ENCODE data around the gene AP1S1. TPM values are rescaled to one million over a fixed set of nuclear protein-coding genes. Genes with fewer than 3 reads are reported as not detected.

Gene AP1S1
- total RNA-seq, 1 donor = 101 TPM

DNA sequence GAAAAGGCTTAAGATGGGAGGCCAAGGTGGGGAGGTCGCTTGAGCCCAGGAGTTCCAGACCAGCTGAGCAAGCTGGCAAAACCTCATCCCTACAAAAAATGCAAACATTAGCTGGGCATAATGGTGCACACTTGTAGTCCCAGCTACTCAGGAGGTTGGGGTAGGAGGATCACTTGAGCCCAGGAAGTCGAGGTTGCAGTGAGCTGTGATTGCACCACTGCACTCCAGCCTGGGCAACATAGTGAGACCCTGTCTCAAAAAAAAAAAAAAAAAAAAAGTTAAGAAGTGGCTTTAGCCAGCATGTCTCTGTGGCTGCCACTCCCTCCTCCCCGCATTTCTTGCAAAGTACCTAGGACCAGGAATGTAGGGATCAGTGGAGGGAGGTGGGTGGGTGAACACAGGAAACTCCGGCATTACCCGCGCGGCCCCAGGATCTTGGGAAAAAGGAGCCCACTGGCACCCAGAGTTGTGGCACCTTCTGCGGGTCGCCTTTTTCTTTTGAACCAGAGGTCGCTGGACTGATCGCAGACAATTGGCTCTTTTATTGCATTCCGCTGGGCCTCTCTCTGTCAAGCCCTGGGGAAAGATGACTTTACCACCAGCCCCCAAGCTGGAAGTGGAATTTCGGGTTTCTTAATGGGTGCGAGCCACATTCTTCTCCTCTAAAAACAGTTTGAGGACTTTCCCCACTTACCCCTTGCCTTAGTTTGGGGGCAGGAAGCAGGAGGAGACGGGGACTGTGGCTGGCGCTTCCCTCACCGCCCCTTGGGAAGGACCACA lies 7.6 kb downstream of the AP1S1 start:
- no peak overlapping the region for H3K4me2 ChIP-seq (ENCODE audit: insufficient read depth, low read length)
- no peak for DNase-seq (ENCODE audit: insufficient read length, low spot score, missing footprints)
- peaks cover 31% of the 10 kb centered on the region for H3K27me3 ChIP-seq (ENCODE audit: insufficient read depth, low read length)
- H3K79me2 ChIP-seq (ENCODE audit: insufficient read depth, low read length) = peaks cover 4% of the 10 kb centered on the region
- H3K4me3 ChIP-seq (ENCODE audit: insufficient read depth, low read length) = no peak overlapping the region
- peaks cover 30% of the 10 kb centered on the region for H3K36me3 ChIP-seq (ENCODE audit: insufficient read depth, low read length)
- TF ChIP-seq, protein P1, sequence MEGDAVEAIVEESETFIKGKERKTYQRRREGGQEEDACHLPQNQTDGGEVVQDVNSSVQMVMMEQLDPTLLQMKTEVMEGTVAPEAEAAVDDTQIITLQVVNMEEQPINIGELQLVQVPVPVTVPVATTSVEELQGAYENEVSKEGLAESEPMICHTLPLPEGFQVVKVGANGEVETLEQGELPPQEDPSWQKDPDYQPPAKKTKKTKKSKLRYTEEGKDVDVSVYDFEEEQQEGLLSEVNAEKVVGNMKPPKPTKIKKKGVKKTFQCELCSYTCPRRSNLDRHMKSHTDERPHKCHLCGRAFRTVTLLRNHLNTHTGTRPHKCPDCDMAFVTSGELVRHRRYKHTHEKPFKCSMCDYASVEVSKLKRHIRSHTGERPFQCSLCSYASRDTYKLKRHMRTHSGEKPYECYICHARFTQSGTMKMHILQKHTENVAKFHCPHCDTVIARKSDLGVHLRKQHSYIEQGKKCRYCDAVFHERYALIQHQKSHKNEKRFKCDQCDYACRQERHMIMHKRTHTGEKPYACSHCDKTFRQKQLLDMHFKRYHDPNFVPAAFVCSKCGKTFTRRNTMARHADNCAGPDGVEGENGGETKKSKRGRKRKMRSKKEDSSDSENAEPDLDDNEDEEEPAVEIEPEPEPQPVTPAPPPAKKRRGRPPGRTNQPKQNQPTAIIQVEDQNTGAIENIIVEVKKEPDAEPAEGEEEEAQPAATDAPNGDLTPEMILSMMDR (IDR thresholded peaks at IDR 0.05; ENCODE audit: extremely low read depth, low read depth, low read length) = no peak
- no peak overlapping the region for H2AFZ ChIP-seq (ENCODE audit: low read length)
- H3K4me1 ChIP-seq (ENCODE audit: insufficient read depth, low read length) = peaks cover 17% of the 10 kb centered on the region
- peaks cover 41% of the 10 kb centered on the region for H4K20me1 ChIP-seq (ENCODE audit: insufficient read depth, low read length)
- H3K9me3 ChIP-seq (ENCODE audit: low read depth, low read length) = no peaks in the 10 kb centered on the region
- H3K27ac ChIP-seq (ENCODE audit: low read depth, low read length) = no peak overlapping the region

DNA sequence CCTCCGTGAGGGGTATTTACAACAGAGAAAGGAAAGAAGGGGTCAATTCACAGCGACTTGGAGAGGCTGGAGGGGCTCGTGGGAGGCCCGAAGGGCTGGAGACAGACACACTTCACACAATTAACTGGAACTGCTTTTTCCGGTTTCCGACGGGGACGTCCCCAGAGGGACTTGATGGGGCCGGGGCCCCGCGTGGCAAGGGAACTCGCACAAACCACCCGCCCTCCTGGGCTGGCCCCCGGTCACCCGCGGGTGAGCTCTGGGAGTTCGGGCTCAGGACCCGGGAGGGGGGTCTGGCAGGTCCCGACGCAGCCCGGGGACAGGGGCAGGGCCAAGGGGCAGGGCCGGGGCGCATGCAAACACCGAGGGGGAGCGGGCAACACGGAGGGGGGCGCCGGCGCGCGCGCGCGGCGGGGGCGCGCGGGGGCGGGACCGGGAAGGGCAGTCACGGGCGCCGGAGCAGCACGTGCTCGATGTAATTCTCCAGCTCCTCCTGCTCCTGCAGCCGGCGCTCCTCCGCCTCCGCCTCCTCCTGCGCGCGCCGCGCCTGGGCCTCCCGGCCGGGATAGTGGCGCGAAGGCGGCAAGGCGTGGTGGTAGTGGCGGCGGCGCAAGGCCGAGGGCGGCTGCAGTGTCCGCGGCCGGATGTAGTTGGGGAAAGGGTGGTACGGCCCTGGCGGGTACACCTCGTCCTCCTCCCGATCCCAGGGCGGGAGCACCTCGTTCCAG lies 8.4 kb downstream of the AP1S1 start:
- Histone ChIP-seq H3K4me2 (ENCODE audit: insufficient read depth, low read length) (no peak overlapping the region), H4K20me1 (ENCODE audit: insufficient read depth, low read length) (peaks cover 41% of the 10 kb centered on the region), H3K9me3 (ENCODE audit: low read depth, low read length) (no peaks in the 10 kb centered on the region), H2AFZ (ENCODE audit: low read length) (no peak overlapping the region), H3K27ac (ENCODE audit: low read depth, low read length) (no peak overlapping the region), H3K27me3 (ENCODE audit: insufficient read depth, low read length) (peaks cover 40% of the 10 kb centered on the region), H3K36me3 (ENCODE audit: insufficient read depth, low read length) (peaks cover 26% of the 10 kb centered on the region), H3K79me2 (ENCODE audit: insufficient read depth, low read length) (no peaks in the 10 kb centered on the region), H3K4me1 (ENCODE audit: insufficient read depth, low read length) (peaks cover 17% of the 10 kb centered on the region), H3K4me3 (ENCODE audit: insufficient read depth, low read length) (peak overlapping the region; percentile 39)
- peak; percentile 95 for DNase-seq (ENCODE audit: insufficient read length, low spot score, missing footprints)
- TF ChIP-seq, protein P1 (IDR thresholded peaks at IDR 0.05; ENCODE audit: extremely low read depth, low read depth, low read length) = no peak

DNA sequence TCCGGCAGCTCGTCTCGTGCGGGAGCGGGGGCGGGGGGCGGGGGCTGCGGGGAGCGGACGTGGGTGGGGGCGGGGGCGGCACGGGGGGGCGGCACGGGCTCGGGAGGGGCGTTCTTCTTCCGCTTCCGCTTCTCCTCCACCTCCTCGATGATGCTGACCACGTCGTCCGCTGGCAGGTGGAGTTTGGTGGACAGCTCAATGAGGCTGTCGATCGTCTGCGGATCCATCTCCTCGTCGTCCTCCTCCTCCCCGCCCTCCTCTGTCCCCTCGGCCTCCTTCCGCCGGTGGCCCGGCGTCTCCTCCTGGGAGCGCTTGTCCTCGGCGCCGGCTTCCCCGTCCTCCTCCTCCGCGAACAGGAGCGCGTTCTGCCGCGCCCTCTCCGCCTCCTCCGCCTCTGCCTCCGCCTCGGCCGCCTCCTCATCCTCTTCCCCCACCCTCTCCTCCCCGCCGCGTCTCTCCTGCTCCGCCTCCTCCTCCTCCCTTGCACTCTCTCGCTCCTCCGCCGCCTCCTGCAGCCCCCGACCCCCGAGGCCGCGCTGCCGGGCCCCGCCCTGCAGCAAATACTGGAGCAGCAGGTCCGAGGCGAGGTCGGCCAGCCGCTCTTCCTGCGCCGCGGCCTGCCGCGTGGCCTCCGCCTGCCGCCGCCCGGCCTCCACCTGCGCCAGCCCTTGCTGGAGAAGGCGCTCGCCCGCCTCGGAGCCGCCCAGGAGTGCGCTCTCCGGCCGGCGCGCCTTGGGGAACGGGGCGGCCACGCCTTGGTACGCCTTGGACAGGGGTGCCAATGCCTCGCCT lies 9.2 kb downstream of the AP1S1 start:
- Histone ChIP-seq H4K20me1 (ENCODE audit: insufficient read depth, low read length) (peaks cover 37% of the 10 kb centered on the region), H3K4me1 (ENCODE audit: insufficient read depth, low read length) (peaks cover 17% of the 10 kb centered on the region), H3K27ac (ENCODE audit: low read depth, low read length) (no peak overlapping the region), H3K79me2 (ENCODE audit: insufficient read depth, low read length) (no peaks in the 10 kb centered on the region), H3K27me3 (ENCODE audit: insufficient read depth, low read length) (peaks cover 47% of the 10 kb centered on the region), H3K9me3 (ENCODE audit: low read depth, low read length) (no peaks in the 10 kb centered on the region), H3K36me3 (ENCODE audit: insufficient read depth, low read length) (peaks cover 19% of the 10 kb centered on the region), H3K4me2 (ENCODE audit: insufficient read depth, low read length) (no peak overlapping the region), H2AFZ (ENCODE audit: low read length) (no peak overlapping the region), H3K4me3 (ENCODE audit: insufficient read depth, low read length) (no peak overlapping the region)
- DNase-seq (ENCODE audit: insufficient read length, low spot score, missing footprints) = peak; percentile 83
- TF ChIP-seq, protein P1 (IDR thresholded peaks at IDR 0.05; ENCODE audit: extremely low read depth, low read depth, low read length) = no peak

Measured in osteoblast (primary cell).